ENCODE measurements around the gene FBXO34. TPM values are rescaled to one million over a fixed set of nuclear protein-coding genes. Genes with fewer than 3 reads are reported as not detected.

FBXO34 gene, protein sequence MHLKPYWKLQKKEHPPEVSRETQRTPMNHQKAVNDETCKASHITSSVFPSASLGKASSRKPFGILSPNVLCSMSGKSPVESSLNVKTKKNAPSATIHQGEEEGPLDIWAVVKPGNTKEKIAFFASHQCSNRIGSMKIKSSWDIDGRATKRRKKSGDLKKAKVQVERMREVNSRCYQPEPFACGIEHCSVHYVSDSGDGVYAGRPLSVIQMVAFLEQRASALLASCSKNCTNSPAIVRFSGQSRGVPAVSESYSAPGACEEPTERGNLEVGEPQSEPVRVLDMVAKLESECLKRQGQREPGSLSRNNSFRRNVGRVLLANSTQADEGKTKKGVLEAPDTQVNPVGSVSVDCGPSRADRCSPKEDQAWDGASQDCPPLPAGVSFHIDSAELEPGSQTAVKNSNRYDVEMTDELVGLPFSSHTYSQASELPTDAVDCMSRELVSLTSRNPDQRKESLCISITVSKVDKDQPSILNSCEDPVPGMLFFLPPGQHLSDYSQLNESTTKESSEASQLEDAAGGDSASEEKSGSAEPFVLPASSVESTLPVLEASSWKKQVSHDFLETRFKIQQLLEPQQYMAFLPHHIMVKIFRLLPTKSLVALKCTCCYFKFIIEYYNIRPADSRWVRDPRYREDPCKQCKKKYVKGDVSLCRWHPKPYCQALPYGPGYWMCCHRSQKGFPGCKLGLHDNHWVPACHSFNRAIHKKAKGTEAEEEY
- 10 to 100 TPM; 26.2 to 55.9 (median 40.7) TPM for total RNA-seq

DNA sequence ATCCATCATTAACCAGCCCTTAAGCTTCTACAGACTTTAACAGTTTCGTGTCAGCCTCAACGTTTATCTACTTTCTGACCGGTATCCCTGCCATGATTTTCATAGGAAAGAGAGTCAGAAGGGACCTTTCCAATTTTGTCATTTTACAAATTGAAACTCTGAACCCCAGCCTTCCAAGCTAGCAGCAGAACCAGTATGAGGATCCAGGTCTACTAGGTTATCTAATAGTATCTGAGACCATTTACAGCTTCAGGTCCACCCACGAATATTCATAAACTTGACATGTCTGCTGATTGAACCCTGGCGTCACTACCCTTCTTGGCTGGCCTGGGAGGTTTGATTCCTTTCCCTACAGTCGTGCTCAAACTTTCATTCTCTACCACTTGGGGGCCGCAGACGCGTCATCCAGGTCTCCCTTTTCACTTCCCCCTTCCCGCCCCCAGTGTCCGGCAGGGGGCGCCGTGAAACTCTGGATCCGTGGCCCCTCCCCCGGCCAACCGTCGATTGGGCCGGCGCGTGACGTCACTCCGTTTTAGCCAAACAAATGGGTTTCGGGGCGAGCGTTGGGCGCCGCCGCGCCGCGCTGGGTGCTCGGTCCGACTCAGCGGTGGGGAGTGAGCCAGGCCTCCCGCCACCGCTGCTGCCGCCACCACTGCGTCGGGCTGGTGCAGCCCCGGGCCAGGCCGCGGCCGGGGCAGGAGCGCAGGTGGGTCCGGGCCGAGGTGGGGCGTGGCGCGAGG lies at the start of gene FBXO34:
Gene FBXO34 (plus strand): TSS at position 590 of the 740 bp plus-strand sequence. CDS start 78,970 bp downstream, outside the sequence.
- ATAC-seq, result peak; percentile 80 to 86
- in situ Hi-C loops (cut with MboI; ENCODE audit: low sequenced_read_pairs in 4 of 4) (loop anchor here in 2 of 4 donors (5.0 to 10.0 kb wide), 2 partner anchors 134 to 141 kb away; partner anchors contain the start of gene ATG14 (in 1 of the 2)), intact Hi-C loops (cut with DNase I; ENCODE audit: low total_unique reads) (loop anchor here (1.0 to 10.0 kb wide), 8 partner anchors 58 to 576 kb away; partner anchors contain the start of genes ATG14 and MAPK1IP1L)

DNA sequence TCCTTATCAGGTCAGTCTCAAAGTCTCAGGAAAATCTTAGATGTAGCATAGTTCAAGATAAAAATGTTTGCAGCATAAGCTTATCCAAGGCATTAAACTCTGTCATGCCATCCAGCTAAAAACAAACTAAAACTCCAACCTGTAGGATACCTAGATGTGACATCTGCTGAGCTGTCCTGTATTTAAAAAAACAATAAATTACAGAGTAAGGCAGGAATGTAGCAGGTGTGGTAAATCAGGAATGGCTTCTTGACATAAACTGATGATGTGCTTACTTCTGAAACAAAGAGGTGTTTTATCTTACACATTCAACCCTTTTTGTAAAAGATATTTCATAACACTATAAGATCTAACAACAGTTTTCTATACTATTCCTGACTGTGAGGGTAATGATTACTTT lies 49.3 kb upstream of the FBXO34 start:
- H3K36me3 ChIP-seq, result no peaks in the 10 kb centered on the region
- H3K27ac ChIP-seq, result no peak overlapping the region
- in situ Hi-C loops (cut with MboI; ENCODE audit: low sequenced_read_pairs in 4 of 4) (loop anchor here in 1 of 4 donors (25.0 kb wide), 1 partner anchor 1265 kb away; no protein-coding TSS in a partner anchor), intact Hi-C loops (cut with DNase I; ENCODE audit: low total_unique reads) (no loop called here)
- DNase-seq, result no peak
- TF ChIP-seq, protein P1, sequence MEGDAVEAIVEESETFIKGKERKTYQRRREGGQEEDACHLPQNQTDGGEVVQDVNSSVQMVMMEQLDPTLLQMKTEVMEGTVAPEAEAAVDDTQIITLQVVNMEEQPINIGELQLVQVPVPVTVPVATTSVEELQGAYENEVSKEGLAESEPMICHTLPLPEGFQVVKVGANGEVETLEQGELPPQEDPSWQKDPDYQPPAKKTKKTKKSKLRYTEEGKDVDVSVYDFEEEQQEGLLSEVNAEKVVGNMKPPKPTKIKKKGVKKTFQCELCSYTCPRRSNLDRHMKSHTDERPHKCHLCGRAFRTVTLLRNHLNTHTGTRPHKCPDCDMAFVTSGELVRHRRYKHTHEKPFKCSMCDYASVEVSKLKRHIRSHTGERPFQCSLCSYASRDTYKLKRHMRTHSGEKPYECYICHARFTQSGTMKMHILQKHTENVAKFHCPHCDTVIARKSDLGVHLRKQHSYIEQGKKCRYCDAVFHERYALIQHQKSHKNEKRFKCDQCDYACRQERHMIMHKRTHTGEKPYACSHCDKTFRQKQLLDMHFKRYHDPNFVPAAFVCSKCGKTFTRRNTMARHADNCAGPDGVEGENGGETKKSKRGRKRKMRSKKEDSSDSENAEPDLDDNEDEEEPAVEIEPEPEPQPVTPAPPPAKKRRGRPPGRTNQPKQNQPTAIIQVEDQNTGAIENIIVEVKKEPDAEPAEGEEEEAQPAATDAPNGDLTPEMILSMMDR (IDR thresholded peaks at IDR 0.05 in 4 of 5, conservative IDR thresholded peaks at IDR 0.05 in 1 of 5), result no peak
- TF ChIP-seq POLR2A (IDR thresholded peaks at IDR 0.05), result no peak
- no peaks in the 10 kb centered on the region for H3K9me3 ChIP-seq
- no peak overlapping the region for H3K4me3 ChIP-seq
- ATAC-seq, result no peak
- H3K27me3 ChIP-seq, result no peaks in the 10 kb centered on the region
- H3K4me1 ChIP-seq, result no peaks in the 10 kb centered on the region

More for the DNA sequence above, at the start of gene FBXO34:
- Histone ChIP-seq H3K9me3 (no peaks in the 10 kb centered on the region), H3K36me3 (no peaks in the 10 kb centered on the region), H3K27ac (peak within 1 kb of the TSS; percentile 95 to 99 (median 98)), H3K4me3 (peak within 1 kb of the TSS; percentile 85 to 97 (median 94)), H3K27me3 (no peaks in the 10 kb centered on the region), H3K4me1 (peaks cover 30 to 33% of the 10 kb centered on the region in 2 donors)
- TF ChIP-seq, protein P1 (IDR thresholded peaks at IDR 0.05 in 4 of 5, conservative IDR thresholded peaks at IDR 0.05 in 1 of 5), result peak; percentile 99 to 100 (median 100)
- peak; percentile 94 to 98 for TF ChIP-seq POLR2A (IDR thresholded peaks at IDR 0.05)
- DNase-seq, result peak; percentile 95 to 98

DNA sequence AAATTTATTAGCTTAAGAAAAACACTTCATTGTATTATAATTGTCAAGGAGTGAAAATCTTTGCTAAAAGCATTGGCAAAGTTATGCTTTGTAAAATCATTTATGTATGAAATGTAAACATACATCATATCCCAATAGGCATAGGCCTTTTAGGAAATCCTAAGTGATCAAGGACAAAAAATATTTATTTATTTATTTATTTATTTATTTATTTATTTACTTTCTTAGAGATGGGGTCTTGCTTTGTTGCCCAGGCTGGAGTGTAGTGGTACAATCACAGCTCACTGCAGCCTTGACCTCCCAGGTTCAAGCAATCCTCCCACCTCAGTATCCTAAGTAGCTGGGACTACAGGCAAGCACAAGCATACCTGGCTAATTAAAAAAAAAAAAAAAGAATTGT lies 47.9 kb upstream of the FBXO34 start:
- H3K27ac ChIP-seq, result no peak overlapping the region
- H3K36me3 ChIP-seq, result no peaks in the 10 kb centered on the region
- H3K4me3 ChIP-seq, result no peak overlapping the region
- ATAC-seq, result no peak
- in situ Hi-C loops (cut with MboI; ENCODE audit: low sequenced_read_pairs in 4 of 4), result loop anchor here in 1 of 4 donors (25.0 kb wide), 1 partner anchor 1264 kb away; no protein-coding TSS in a partner anchor
- no peaks in the 10 kb centered on the region for H3K4me1 ChIP-seq
- TF ChIP-seq, protein P1 (IDR thresholded peaks at IDR 0.05 in 4 of 5, conservative IDR thresholded peaks at IDR 0.05 in 1 of 5), result no peak
- TF ChIP-seq POLR2A (IDR thresholded peaks at IDR 0.05), result no peak
- H3K27me3 ChIP-seq, result no peaks in the 10 kb centered on the region
- no peaks in the 10 kb centered on the region for H3K9me3 ChIP-seq
- intact Hi-C loops (cut with DNase I; ENCODE audit: low total_unique reads), result no loop called here
- DNase-seq, result no peak

DNA sequence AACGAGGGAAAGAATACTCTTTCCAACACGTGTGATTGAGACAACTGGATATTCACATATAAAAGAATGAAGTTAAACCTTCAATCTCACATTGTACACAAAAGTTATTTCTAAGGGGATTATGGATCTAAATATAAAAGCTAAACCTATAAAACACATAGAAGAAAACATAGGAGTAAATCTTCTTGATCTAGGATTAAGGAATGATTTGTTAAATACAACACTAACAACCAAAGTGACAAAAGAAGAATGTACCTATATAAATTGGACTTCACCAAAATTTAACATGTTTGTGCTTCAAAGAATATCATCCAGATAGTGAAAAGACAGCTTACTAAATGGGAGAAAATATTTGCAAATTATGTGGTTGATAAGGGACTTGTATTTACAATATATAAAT lies 43.0 kb upstream of the FBXO34 start:
- no peak overlapping the region for H3K4me3 ChIP-seq
- no peaks in the 10 kb centered on the region for H3K27me3 ChIP-seq
- TF ChIP-seq POLR2A (IDR thresholded peaks at IDR 0.05), result no peak
- intact Hi-C loops (cut with DNase I; ENCODE audit: low total_unique reads), result no loop called here
- no peak overlapping the region for H3K27ac ChIP-seq
- peaks cover 0 to 1% of the 10 kb centered on the region in 2 donors for H3K4me1 ChIP-seq
- DNase-seq, result no peak
- in situ Hi-C loops (cut with MboI; ENCODE audit: low sequenced_read_pairs in 4 of 4), result loop anchor here in 1 of 4 donors (25.0 kb wide), 1 partner anchor 1234 kb away; no protein-coding TSS in a partner anchor
- no peaks in the 10 kb centered on the region for H3K36me3 ChIP-seq
- no peaks in the 10 kb centered on the region for H3K9me3 ChIP-seq
- ATAC-seq, result no peak
